ENCODE results near the gene ZNF423. TPM values are rescaled to one million over a fixed set of nuclear protein-coding genes. Genes with fewer than 3 reads are reported as not detected.

ZNF423 gene
- total RNA-seq, 2 donors from 2014 or later, result 4.7 to 7.3 TPM

- Histone ChIP-seq H3K27ac (no peak overlapping the region), H3K4me3 (no peak overlapping the region), H3K4me1 (no peaks in the 10 kb centered on the region), H3K27me3 (no peaks in the 10 kb centered on the region), H3K9me3 (no peaks in the 10 kb centered on the region), H3K36me3 (no peaks in the 10 kb centered on the region), H3K9ac (ENCODE audit: low read depth in 2 of 2, low read length in 2 of 2) (no peak overlapping the region)
- DNase-seq, result no peak
- TF ChIP-seq, protein P1, sequence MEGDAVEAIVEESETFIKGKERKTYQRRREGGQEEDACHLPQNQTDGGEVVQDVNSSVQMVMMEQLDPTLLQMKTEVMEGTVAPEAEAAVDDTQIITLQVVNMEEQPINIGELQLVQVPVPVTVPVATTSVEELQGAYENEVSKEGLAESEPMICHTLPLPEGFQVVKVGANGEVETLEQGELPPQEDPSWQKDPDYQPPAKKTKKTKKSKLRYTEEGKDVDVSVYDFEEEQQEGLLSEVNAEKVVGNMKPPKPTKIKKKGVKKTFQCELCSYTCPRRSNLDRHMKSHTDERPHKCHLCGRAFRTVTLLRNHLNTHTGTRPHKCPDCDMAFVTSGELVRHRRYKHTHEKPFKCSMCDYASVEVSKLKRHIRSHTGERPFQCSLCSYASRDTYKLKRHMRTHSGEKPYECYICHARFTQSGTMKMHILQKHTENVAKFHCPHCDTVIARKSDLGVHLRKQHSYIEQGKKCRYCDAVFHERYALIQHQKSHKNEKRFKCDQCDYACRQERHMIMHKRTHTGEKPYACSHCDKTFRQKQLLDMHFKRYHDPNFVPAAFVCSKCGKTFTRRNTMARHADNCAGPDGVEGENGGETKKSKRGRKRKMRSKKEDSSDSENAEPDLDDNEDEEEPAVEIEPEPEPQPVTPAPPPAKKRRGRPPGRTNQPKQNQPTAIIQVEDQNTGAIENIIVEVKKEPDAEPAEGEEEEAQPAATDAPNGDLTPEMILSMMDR (IDR thresholded peaks at IDR 0.05), result no peak
- intact Hi-C loops (cut with DNase I), result no loop called here
Observed at GRCh38 chr16:49610983-49611382, 244.9 kb downstream of the ZNF423 start.

GRCh38 chr16:49608779-49609178 is 247.1 kb downstream of the ZNF423 start:
- no peaks in the 10 kb centered on the region for H3K36me3 ChIP-seq
- H3K4me1 ChIP-seq, result no peaks in the 10 kb centered on the region
- TF ChIP-seq, protein P1 (IDR thresholded peaks at IDR 0.05), result no peak
- no peaks in the 10 kb centered on the region for H3K27me3 ChIP-seq
- no peak overlapping the region for H3K4me3 ChIP-seq
- DNase-seq, result no peak
- H3K9ac ChIP-seq (ENCODE audit: low read depth in 2 of 2, low read length in 2 of 2), result no peak overlapping the region
- H3K9me3 ChIP-seq, result no peaks in the 10 kb centered on the region
- no peak overlapping the region for H3K27ac ChIP-seq
- intact Hi-C loops (cut with DNase I), result no loop called here

DNA sequence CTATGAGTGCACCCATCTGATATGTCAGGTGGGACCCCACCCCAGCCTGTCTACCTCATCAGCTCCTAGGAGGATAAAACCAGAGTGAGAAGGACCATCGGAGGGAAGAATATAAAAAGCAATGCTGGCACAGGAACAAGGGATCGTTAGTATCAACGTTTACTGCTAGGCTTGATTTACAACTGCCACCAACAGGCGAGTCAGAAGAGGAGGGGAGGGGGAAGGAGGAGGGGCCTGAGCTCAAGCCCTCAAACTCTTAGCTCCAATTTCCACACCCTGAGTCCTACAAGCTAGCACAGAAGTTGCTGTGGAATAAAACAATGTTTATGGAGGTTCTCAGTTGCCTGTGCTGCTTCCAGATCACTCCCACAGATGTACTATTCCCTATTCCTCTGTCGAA is 247.8 kb downstream of the ZNF423 start:
- no peak overlapping the region for H3K9ac ChIP-seq (ENCODE audit: low read depth in 2 of 2, low read length in 2 of 2)
- TF ChIP-seq, protein P1 (IDR thresholded peaks at IDR 0.05), result no peak
- H3K36me3 ChIP-seq, result no peaks in the 10 kb centered on the region
- H3K27ac ChIP-seq, result no peak overlapping the region
- H3K9me3 ChIP-seq, result no peaks in the 10 kb centered on the region
- no peak for DNase-seq
- no peaks in the 10 kb centered on the region for H3K27me3 ChIP-seq
- no peaks in the 10 kb centered on the region for H3K4me1 ChIP-seq
- no peak overlapping the region for H3K4me3 ChIP-seq
- intact Hi-C loops (cut with DNase I), result no loop called here

- Histone ChIP-seq H3K27ac (no peak overlapping the region), H3K36me3 (no peaks in the 10 kb centered on the region), H3K9ac (ENCODE audit: low read depth in 2 of 2, low read length in 2 of 2) (no peak overlapping the region), H3K27me3 (no peaks in the 10 kb centered on the region), H3K4me1 (no peaks in the 10 kb centered on the region), H3K4me3 (no peak overlapping the region), H3K9me3 (no peaks in the 10 kb centered on the region)
- TF ChIP-seq, protein P1 (IDR thresholded peaks at IDR 0.05), result no peak
- no peak for DNase-seq
- intact Hi-C loops (cut with DNase I), result no loop called here
Observed at GRCh38 chr16:49605536-49606254, 250.2 kb downstream of the ZNF423 start.

DNA sequence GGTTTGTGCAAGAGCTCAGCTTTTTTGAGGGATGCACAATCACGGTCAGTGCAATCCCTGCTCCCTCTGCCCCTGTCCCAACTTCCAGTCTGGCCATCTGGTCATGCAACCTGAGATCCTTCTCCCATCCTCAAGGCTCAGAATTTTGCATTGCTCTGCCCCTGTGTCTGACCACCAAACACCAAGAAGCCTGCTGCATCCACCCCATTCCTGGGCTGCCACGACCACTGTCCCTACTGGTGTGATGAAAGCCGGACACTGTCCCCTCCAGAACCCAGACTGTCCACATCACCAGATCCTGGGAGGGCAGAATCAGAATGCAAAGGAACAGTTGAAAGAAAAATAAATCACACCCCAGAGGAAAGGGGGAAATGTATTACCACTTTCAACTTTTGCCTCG is 251.3 kb downstream of the ZNF423 start:
- intact Hi-C loops (cut with DNase I), result no loop called here
- Histone ChIP-seq H3K9me3 (no peaks in the 10 kb centered on the region), H3K4me1 (no peaks in the 10 kb centered on the region), H3K9ac (ENCODE audit: low read depth in 2 of 2, low read length in 2 of 2) (no peak overlapping the region), H3K27ac (no peak overlapping the region), H3K4me3 (no peak overlapping the region), H3K36me3 (no peaks in the 10 kb centered on the region), H3K27me3 (no peaks in the 10 kb centered on the region)
- no peak for DNase-seq
- TF ChIP-seq, protein P1 (IDR thresholded peaks at IDR 0.05), result no peak
